PC-9 (cell line): ENCODE data around the gene DNTT.

Source experiments
- EZH2 ChIP-seq: fragments of 200-600 bp; sonication (generic); IDR thresholded peaks from 2 replicates; pipeline ENCODE4 v1.8.0; 2017; ENCODE audit warnings: antibody characterized with exemption, low read depth
- TF ChIP-seq, protein P1 (sequence below): fragments of 200-600 bp; sonication (generic); conservative IDR thresholded peaks from 2 replicates; pipeline ENCODE4 v1.6.1; 2017; ENCODE audit warnings: mixed run types, antibody characterized with exemption, mild to moderate bottlenecking, moderate library complexity

DNA sequence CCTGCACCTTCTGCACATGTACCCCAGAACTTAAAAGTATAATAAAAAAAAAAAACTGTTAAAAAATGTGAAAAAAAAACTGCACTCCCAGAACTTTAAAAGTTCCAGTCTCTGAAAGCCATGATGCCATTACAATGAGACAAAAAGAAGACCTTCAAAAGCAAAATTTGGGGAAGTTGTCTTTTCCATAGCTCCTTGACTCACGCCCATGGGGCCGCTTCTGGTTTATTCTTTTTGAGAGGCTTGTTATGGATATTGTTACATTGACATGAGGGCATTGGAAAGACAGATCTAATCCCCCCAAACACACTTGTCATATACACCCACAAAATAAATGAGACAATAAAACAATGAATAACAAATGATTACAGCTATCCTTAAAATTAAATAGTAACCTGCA is 33.7 kb upstream of the DNTT start:
- TF ChIP-seq, protein P1, sequence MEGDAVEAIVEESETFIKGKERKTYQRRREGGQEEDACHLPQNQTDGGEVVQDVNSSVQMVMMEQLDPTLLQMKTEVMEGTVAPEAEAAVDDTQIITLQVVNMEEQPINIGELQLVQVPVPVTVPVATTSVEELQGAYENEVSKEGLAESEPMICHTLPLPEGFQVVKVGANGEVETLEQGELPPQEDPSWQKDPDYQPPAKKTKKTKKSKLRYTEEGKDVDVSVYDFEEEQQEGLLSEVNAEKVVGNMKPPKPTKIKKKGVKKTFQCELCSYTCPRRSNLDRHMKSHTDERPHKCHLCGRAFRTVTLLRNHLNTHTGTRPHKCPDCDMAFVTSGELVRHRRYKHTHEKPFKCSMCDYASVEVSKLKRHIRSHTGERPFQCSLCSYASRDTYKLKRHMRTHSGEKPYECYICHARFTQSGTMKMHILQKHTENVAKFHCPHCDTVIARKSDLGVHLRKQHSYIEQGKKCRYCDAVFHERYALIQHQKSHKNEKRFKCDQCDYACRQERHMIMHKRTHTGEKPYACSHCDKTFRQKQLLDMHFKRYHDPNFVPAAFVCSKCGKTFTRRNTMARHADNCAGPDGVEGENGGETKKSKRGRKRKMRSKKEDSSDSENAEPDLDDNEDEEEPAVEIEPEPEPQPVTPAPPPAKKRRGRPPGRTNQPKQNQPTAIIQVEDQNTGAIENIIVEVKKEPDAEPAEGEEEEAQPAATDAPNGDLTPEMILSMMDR: no peak
- TF ChIP-seq EZH2: no peak
